WTC11 (cell line): ENCODE measurements around the gene KIN. TPM values are rescaled to one million over a fixed set of nuclear protein-coding genes. Genes with fewer than 3 reads are reported as not detected.

Experiments
- ATAC-seq: fragments of 200-7000 bp; cut with Tn5 transposase; 2 replicates; pipeline ENCODE4 v1.10.0; 2021; ENCODE audit warnings: mild to moderate bottlenecking, moderate library complexity
- CTCF ChIA-PET: fragments of 300-600 bp; sonication (Branson Sonifier 250); formaldehyde crosslinking; loops from one replicate; lab custom pipeline; 2021; ENCODE audit warnings: antibody characterized with exemption; lab: Charles Lee
- POLR2A ChIA-PET: fragments of 350-600 bp; sonication (Branson Sonifier 250); formaldehyde crosslinking; loops from one replicate; lab custom pipeline; 2021; ENCODE audit warnings: antibody characterized with exemption; lab: Charles Lee
- DNase-seq: peaks from one replicate; pipeline ENCODE4 v3.0.0; 2021; ENCODE audit warnings: low spot score
- H3K27ac Mint-ChIP-seq: 2 replicates; pipeline ENCODE4 v1.8.0; 2021; ENCODE audit warnings: mixed read lengths
- H3K27me3 Mint-ChIP-seq: 2 replicates; pipeline ENCODE4 v1.8.0; 2021; ENCODE audit warnings: low read depth, mild to moderate bottlenecking, moderate library complexity, mixed read lengths
- H3K36me3 Mint-ChIP-seq: 2 replicates; pipeline ENCODE4 v1.8.0; 2021; ENCODE audit warnings: mixed read lengths
- H3K4me1 Mint-ChIP-seq: 2 replicates; pipeline ENCODE4 v1.8.0; 2022; ENCODE audit warnings: mixed read lengths
- H3K4me3 Mint-ChIP-seq: 2 replicates; pipeline ENCODE4 v1.8.0; 2021; ENCODE audit warnings: mild to moderate bottlenecking, moderate library complexity, mixed read lengths
- H3K9me3 Mint-ChIP-seq: 2 replicates; pipeline ENCODE4 v1.8.0; 2021; ENCODE audit warnings: mixed read lengths
- CREM ChIP-seq: sonication (generic); formaldehyde crosslinking; IDR thresholded peaks from 2 replicates; pipeline ENCODE4 v1.8.1; 2022; ENCODE audit warnings: mild to moderate bottlenecking, missing genetic modification reagents, moderate library complexity
- ETV6 ChIP-seq: sonication (generic); formaldehyde crosslinking; IDR thresholded peaks from 2 replicates; pipeline ENCODE4 v1.8.1; 2022; ENCODE audit warnings: mild to moderate bottlenecking, missing genetic modification reagents
- FOXK1 ChIP-seq: sonication (generic); formaldehyde crosslinking; IDR thresholded peaks from 2 replicates; pipeline ENCODE4 v1.8.0; 2022; ENCODE audit warnings: mild to moderate bottlenecking, moderate library complexity, missing genetic modification reagents
- FOXP4 ChIP-seq: sonication (generic); formaldehyde crosslinking; IDR thresholded peaks from 2 replicates; pipeline ENCODE4 v1.8.0; 2022; ENCODE audit warnings: mild to moderate bottlenecking, missing genetic modification reagents
- HMGXB4 ChIP-seq: sonication (generic); formaldehyde crosslinking; IDR thresholded peaks from 2 replicates; pipeline ENCODE4 v1.8.1; 2023; ENCODE audit warnings: mild to moderate bottlenecking, moderate library complexity, missing genetic modification reagents
- MXD4 ChIP-seq: fragments of 250-450 bp; sonication (Bioruptor Pico); IDR thresholded peaks from 2 replicates; pipeline ENCODE4 v1.8.0; 2021; ENCODE audit warnings: mild to moderate bottlenecking, moderate library complexity, borderline replicate concordance
- MYBL2 ChIP-seq: sonication (generic); formaldehyde crosslinking; IDR thresholded peaks from 2 replicates; pipeline ENCODE4 v1.8.1; 2023; ENCODE audit warnings: mild to moderate bottlenecking, moderate library complexity, missing genetic modification reagents
- PRDM15 ChIP-seq: sonication (generic); formaldehyde crosslinking; IDR thresholded peaks from 2 replicates; pipeline ENCODE4 v1.8.0; 2022; ENCODE audit warnings: missing genetic modification reagents
- TEAD4 ChIP-seq: sonication (generic); formaldehyde crosslinking; IDR thresholded peaks from 2 replicates; pipeline ENCODE4 v1.8.0; 2022; ENCODE audit warnings: mild to moderate bottlenecking, missing genetic modification reagents
- ZNF232 ChIP-seq: sonication (generic); formaldehyde crosslinking; IDR thresholded peaks from 2 replicates; pipeline ENCODE4 v1.8.0; 2022; ENCODE audit warnings: mild to moderate bottlenecking, missing genetic modification reagents
- ZNF281 ChIP-seq: sonication (generic); formaldehyde crosslinking; IDR thresholded peaks from 2 replicates; pipeline ENCODE4 v1.8.0; 2023; ENCODE audit warnings: mild to moderate bottlenecking, missing genetic modification reagents
- ZNF423 ChIP-seq: fragments of 250-450 bp; sonication (Bioruptor Pico); IDR thresholded peaks from 2 replicates; pipeline ENCODE4 v2.1.2; 2022; ENCODE audit warnings: mild to moderate bottlenecking, moderate library complexity
- total RNA-seq: library from RNA; stranded (reverse); gene quantifications from 3 replicates; pipeline ENCODE4 v1.2.3, GENCODE V29; 2021
- TF ChIP-seq, protein P1 (sequence below): sonication (generic); formaldehyde crosslinking; IDR thresholded peaks from 2 replicates; pipeline ENCODE4 v1.8.0; 2022; ENCODE audit warnings: mild to moderate bottlenecking, missing genetic modification reagents
- TF ChIP-seq, protein P2 (sequence below): sonication (generic); formaldehyde crosslinking; IDR thresholded peaks from 2 replicates; pipeline ENCODE4 v1.8.0; 2022; ENCODE audit warnings: mild to moderate bottlenecking, missing genetic modification reagents
- TF ChIP-seq, protein P3 (sequence below): sonication (generic); formaldehyde crosslinking; IDR thresholded peaks from 2 replicates; pipeline ENCODE4 v1.8.1; 2023; ENCODE audit warnings: mild to moderate bottlenecking, missing genetic modification reagents

The KIN gene
- total RNA-seq, 1 experiment from 2014 or later: 13.1 TPM

DNA sequence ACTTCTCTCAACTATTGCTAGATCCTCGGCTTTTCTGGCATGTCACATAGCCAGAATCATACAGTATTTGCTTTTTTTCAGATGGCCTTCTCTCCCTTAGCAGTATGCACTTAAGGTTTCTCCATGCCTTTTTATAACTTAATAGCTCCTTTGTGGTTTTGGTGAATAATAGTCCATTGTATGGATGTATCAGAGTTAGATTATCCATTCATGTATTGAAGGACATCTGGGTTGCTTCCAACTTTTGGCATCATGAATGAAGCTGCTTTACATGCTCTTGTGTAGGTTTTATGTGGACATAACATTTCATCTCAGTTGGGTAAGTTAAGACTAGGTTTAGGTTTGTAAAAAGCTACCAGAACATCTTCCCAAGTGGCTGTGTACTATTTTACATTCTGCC is 4.7 kb upstream of the KIN start (continued):
- TF ChIP-seq HMGXB4 (CRISPR knock-in tag): no peak
- no peak for TF ChIP-seq CREM (CRISPR knock-in tag)
- TF ChIP-seq FOXP4 (CRISPR knock-in tag): no peak
- TF ChIP-seq, protein P1, sequence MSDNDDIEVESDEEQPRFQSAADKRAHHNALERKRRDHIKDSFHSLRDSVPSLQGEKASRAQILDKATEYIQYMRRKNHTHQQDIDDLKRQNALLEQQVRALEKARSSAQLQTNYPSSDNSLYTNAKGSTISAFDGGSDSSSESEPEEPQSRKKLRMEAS (CRISPR knock-in tag): no peak
- TF ChIP-seq TEAD4 (CRISPR knock-in tag): no peak
- no peak for TF ChIP-seq MXD4 (CRISPR knock-in tag)
- TF ChIP-seq ZNF423: no peak
- TF ChIP-seq MYBL2 (CRISPR knock-in tag): no peak

DNA sequence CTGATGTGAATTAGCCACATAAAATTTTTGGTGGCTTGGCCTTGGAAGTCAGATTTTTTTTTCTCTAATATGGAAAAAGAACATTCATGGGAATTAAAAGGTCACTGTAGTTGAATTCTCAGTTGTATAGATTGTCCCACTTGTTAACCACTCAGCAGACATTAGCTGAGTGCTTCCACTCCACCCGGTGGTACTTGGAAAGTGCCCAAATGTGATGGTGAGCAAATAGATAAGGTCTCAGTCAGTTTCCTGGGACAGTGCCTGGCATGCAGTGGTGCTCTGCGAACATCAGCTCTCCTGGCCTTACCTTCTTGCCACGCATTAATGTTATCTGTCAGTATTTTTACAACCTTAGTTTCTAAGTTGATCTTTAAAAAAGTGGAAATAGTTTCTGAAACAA is 1.6 kb upstream of the KIN start:
- ChIA-PET POLR2A (interaction anchor here (0.7 kb wide), 1 partner anchor 28 kb away, joined by 3 read pairs; no protein-coding TSS in a partner anchor), CTCF (interaction anchor here (0.7 kb wide), 1 partner anchor 264 kb away, joined by 3 read pairs; no protein-coding TSS in a partner anchor)
- ATAC-seq (no peak), DNase-seq (no peak)
- Mint-ChIP-seq H3K4me3 (no peak overlapping the region), H3K36me3 (peaks cover 7% of the 10 kb centered on the region), H3K27me3 (no peaks in the 10 kb centered on the region), H3K9me3 (no peaks in the 10 kb centered on the region), H3K27ac (no peak overlapping the region)
- TF ChIP-seq HMGXB4 (CRISPR knock-in tag) (no peak), PRDM15 (no peak), FOXK1 (no peak), ZNF232 (CRISPR knock-in tag) (no peak), ZNF281 (CRISPR knock-in tag) (no peak), ETV6 (CRISPR knock-in tag) (no peak)
- TF ChIP-seq, protein P2, sequence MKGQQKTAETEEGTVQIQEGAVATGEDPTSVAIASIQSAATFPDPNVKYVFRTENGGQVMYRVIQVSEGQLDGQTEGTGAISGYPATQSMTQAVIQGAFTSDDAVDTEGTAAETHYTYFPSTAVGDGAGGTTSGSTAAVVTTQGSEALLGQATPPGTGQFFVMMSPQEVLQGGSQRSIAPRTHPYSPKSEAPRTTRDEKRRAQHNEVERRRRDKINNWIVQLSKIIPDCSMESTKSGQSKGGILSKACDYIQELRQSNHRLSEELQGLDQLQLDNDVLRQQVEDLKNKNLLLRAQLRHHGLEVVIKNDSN (CRISPR knock-in tag): no peak
- TF ChIP-seq, protein P3, sequence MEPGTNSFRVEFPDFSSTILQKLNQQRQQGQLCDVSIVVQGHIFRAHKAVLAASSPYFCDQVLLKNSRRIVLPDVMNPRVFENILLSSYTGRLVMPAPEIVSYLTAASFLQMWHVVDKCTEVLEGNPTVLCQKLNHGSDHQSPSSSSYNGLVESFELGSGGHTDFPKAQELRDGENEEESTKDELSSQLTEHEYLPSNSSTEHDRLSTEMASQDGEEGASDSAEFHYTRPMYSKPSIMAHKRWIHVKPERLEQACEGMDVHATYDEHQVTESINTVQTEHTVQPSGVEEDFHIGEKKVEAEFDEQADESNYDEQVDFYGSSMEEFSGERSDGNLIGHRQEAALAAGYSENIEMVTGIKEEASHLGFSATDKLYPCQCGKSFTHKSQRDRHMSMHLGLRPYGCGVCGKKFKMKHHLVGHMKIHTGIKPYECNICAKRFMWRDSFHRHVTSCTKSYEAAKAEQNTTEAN (CRISPR knock-in tag): no peak
- TF ChIP-seq, all 79 proteins: peak for 0
- peaks cover 22% of the 10 kb centered on the region for H3K4me1 Mint-ChIP-seq
